ENCODE results near the gene ZNF14.
A peak's percentile ranks its signal among the peaks of the same experiment; 100 is the strongest.
"Not testable (repeated sequence)": the region's sequence is repeated elsewhere in the genome, so short reads cannot be mapped to it uniquely, and the experiment has no call there.

ZNF14 gene

DNA sequence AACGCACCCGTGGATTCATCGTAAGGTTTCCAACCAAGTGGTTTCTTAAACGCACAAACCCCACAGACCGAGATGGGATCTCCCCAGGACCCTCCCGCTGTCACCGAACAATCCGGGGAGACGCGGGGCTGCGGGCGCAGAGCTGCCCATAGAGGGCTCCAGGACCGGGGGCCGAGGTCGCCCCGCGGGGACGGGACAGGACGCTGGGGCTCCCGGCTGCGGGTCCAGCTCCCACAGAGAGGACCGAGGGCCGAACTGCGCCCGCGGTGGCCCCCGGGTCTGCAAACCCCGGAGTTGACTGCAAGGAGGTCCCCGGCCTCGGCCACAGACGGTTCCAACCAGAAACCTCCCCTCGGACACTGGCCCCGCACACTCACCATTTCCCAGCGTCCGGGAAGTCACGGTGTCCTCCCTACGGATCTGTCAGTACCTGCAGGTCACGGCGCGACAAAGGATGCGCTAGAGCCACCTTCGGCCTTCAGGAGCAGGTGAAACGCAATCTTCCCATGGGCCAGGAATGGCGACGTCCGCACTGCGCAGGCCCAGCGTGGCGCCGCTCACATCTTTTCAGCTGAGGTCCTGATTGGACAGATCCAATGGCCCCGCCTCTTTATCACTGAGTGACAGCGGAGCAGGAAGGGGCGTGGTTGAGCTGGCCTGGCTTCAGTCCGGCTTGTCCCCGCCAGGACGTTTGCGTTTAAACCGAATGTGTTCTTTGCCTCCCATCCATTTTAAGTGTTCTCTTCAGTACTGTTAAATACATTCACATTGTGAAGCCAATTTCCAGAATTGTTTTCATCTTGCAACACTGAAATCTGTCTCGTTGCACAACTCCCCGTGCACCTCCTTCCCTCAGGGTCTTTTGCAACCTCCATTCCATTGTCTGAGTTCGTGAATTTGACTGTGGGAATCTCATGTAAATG lies at the start of gene ZNF14:
Gene ZNF14 (minus strand): TSS at position 534 of the 923 bp plus-strand sequence. CDS start 154 bp downstream, at position 380.
- DNase-seq (ENCODE audit: low read depth), result peak; percentile 85

DNA sequence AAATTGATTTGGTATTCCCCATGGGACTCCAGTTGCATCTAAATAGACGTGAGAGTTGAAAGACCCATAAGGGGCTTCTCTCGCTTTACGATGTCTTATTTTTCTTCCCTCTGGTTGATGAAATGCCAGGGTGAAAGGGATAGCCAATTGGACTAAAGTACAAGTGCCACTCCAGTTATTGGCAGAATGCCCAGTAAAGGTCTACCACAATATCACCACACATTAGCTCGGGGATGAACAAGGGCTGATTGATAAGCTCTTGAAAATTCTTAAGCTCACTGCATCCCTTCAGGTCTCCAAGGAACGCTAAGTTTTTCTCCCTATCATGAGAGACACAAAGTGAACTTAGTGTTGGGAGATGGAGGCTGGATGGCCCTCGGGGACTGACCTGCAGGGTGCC lies 48.9 kb upstream of the ZNF14 start:
- DNase-seq (ENCODE audit: low read depth), result not testable (repeated sequence)

DNA sequence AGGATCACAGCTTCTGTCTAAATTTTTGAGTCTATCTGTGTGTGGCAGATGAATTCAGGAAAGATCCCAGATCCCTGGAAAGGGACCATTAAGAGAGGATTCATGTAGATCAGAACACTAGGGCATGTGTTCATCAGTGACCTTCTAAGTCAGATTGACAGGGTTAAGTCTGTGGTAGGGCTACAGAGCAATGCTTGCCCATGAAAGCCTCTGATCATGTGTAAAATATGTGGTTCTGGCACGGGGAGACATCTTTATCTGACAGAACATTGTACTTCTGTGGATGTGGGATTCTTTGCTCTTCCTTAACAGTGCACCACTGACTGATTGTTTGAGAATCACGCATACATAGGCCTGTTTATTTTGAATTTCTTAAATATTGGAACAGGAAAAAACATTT lies 45.8 kb upstream of the ZNF14 start:
- no peak for DNase-seq (ENCODE audit: low read depth)

DNA sequence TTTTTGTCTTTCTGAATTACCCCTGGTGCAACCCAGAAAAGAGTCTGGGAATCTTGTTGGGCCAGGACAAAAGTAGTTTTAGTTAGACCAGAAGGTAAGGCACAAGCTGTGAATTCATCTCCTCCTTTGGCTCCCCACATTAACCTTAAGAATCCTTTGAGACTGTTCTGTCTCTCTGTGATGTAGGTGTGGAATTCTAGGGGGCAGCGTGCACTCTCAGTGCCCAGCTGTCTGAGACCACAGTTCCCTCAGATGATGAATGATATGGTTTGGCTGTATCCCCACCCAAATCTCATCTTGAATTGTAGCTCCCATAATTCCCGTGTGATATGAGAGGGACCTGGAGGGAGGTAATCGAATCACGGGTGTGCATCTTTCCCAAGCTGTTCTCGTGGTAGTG lies 44.8 kb upstream of the ZNF14 start:
- DNase-seq (ENCODE audit: low read depth), result no peak

DNA sequence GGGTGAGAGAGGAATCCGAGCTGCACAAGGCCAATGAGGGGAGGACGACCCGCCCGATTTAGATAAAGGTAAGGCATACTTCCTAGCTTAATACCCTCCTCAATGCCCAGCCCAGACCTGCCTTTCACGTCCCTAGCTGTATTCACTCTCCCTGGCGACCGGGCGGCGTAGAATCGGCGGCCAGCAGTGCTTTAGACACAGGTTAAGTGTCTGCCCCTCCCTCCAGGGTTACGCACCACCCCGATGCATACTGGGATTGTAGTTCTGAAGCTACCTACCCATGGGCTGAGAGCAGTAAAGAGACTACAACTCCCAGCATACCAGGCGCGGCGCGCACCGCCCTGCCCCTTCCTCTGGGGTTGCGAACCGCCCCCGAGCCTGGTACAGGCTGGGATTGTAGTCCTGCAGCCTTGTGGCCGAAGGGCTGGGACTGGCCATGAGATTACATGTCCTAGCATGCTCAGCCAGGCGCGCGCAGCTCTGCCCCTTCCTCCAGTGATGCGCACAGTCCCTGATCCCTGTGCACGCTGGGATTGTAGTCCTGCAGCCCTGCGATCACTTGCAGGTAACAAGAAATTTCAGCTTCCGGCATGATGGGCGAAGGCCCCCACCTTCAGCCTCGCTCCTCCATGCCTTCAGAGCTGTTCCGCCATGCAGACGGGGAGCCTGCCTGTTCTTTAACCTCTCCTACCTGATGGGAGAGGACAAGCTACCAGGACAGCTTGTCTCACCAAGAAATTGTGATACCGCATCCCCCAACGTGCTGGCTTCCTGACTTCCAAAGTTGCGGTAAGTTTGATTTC lies 43.5 kb upstream of the ZNF14 start:
- peak; percentile 88 for DNase-seq (ENCODE audit: low read depth)

DNA sequence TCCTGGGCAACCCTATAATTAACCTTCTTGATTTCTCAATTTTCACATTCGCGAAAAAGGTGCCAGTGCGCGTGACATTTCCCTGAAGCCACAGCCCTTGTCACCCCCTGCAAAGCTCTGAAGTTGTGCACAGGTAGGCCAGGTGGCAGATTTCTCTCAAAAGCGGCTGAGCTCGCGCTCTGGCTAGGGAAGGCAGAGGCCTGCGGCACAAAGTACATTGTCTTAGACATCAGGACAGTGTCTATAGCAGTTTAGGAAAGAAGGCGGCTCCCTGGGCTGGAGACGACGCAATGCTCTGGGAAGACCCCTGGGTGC lies 42.9 kb upstream of the ZNF14 start:
- no peak for DNase-seq (ENCODE audit: low read depth)

DNA sequence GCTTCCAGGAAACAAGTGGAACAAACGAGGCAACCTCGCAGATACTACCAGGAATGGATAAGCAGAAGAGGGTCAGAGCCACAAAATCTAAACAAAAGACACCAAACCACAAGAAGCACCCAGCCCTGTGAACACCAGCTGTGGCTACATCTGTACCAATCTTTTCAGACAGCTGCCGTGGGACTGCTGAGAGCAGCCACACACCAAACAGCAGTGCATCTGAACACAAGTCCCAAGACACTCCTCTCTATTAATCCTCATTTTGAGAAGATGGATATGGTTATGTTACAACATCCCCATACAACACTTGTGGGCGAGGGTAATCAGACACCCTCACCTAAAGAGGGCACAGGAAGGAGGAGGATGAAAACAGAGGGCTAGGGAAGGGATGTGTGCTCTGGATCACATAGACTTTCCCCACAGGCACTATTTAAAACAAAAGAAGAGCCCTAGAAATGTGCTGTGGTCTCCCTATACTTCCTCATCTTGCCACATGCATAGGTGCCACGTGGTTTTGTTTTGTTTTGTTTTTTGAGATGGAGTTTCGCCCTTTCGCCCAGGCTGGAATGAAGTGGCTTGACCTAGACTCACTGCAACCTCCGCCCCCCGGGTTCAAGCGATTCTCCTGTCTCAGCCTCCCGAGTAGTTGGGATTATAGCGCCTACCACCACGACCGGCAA lies 41.6 kb upstream of the ZNF14 start:
- no peak for DNase-seq (ENCODE audit: low read depth)

DNA sequence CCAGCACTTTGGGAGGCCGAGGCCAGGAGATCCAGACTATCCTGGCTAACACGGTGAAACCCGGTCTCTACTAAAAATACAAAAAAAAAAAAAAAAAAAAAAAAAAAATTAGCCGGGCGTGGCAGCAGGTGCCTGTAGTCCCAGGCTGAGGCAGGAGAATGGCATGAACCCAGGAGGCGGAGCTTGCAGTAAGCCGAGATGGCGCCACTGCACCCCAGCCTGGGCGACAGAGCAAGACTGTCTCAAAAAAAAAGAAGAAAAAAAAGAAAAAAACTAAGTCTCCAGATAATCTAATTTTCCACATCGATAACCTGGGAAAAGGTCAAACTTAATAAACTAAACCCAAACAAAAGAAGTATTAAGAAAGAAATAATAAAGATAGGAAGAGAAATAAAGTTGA lies 39.1 kb upstream of the ZNF14 start:
- not testable (repeated sequence) for DNase-seq (ENCODE audit: low read depth)

DNA sequence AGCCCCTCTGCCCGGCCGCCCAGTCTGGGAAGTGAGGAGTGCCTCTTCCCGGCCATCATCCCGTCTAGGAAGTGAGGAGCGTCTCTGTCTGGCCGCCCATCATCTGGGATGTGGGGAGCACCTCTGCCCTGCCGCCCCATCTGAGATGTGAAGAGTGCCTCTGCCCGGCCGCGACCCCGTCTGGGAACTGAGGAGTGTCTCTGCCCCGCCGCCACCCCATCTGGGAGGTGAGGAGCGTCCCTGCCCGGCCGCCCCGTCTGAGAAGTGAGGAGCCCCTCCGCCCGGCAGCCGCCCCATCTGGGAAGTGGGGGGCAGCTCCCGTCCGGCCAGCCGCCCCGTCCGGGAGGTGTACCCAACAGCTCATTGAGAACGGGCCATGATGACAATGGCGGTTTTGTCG lies 37.1 kb upstream of the ZNF14 start:
- not testable (repeated sequence) for DNase-seq (ENCODE audit: low read depth)

DNA sequence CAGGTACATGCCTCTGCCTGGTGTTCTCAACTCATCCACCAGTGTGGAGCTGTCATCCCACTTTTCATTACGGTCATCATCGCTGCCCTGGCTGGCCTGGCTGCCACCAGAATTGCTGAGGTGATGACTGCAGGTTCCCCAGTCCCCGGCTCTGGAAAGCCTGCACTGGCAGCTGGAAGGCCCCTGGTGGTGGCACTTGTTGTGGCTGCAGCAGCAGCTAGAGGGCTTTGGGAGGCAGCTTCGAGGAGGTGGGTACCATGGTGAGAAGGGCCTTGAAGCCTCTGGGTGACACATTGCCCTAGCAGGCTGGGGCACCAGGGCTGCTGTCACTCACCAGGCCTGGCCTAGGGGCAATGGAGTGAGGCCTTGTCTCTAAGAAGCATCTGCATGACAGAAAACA lies 25.3 kb upstream of the ZNF14 start:
- no peak for DNase-seq (ENCODE audit: low read depth)

DNA sequence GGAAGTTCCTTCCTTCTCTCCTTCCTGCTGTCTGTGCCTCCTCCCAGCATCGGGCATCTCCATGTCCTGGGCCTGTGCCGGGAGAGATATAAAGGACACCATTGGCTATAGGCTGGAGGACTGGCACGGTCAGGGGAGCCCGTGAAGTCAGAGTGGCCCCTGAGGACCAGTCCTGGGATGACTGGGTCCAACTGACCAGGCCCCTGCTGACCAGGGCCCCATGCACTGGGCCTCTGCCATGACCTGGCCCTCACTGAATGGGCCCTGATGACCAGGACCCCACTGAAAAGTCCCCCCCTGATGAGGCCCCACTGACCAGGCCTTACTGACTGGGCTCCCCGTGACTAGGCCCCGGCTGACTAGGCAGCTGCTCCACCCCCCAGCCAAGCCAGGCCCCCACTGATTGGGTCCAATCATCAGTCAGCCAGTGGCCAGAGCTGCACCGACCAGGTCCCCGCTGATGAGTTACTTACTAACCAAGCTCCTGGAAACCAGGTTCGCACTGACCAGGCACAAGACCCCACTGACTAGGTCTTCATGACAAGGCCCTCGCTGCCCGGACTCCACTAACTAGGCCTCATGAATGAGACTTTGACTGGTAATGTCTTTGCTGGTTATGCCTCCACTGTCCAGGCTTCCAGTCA lies 20.0 kb upstream of the ZNF14 start:
- no peak for DNase-seq (ENCODE audit: low read depth)

DNA sequence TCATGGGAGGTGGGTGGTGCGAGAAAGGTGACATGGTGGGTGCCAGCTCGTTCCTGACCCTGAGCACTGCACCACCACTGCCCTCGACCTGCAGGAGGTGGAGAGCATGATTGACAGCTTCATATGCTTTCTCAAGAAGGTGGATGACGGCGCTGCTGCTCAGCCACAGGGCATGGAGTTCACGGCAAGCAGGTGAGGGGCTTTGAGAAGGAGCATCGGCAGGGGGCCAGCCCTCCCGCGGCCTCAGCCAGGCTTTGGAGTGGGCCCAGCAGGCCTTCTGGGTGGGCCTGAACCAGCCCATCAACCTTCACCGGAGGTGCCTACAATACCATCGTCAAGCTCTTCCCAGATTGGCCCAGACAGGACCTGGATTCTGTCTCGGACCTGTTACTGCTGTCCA lies 18.9 kb upstream of the ZNF14 start:
- no peak for DNase-seq (ENCODE audit: low read depth)

DNA sequence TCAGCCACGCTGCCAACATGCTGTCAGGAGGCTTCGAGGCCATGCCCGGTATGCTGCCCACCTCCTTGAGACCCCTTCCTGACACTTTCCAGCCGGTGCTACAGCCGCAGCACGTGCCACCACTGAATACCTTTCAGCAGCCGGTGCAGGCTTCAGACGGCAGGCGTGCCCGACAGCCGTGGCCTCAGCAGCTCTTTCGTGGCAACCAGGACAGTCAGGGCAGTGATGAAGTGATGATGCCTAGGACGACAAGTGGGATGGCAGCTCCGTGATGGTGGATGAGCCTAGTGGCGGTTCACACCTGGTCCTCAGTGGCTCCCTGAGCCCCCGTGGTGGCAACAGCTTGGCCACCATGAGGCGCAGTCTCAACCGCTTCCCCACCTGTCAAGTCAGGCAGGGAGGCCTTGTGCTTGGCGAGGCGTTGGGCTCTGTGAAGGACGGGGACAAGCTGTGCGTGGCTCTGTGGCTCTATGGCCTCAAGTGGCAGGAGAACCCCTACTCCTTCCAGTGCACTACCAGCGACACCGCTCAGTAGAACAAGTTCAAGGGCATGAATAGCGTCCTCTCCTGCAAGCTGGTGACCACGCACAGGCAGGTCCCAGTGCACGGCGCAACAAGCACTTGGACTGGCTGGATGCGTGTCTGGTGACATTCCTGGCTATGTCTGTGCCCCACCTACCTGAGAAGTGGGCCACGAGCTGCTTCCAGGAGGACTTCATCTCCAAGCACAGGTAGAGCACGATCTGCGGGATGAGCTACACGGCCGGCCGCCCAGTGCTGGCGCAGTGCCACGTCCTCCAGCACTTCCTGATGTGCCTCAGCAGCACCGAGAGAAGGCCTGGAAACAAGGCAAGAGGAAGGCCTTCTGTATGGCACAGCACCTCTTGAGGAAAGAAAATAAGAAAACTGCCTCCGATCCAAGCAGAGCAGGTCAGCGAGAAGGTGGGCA lies 18.2 kb upstream of the ZNF14 start:
- no peak for DNase-seq (ENCODE audit: low read depth)

DNA sequence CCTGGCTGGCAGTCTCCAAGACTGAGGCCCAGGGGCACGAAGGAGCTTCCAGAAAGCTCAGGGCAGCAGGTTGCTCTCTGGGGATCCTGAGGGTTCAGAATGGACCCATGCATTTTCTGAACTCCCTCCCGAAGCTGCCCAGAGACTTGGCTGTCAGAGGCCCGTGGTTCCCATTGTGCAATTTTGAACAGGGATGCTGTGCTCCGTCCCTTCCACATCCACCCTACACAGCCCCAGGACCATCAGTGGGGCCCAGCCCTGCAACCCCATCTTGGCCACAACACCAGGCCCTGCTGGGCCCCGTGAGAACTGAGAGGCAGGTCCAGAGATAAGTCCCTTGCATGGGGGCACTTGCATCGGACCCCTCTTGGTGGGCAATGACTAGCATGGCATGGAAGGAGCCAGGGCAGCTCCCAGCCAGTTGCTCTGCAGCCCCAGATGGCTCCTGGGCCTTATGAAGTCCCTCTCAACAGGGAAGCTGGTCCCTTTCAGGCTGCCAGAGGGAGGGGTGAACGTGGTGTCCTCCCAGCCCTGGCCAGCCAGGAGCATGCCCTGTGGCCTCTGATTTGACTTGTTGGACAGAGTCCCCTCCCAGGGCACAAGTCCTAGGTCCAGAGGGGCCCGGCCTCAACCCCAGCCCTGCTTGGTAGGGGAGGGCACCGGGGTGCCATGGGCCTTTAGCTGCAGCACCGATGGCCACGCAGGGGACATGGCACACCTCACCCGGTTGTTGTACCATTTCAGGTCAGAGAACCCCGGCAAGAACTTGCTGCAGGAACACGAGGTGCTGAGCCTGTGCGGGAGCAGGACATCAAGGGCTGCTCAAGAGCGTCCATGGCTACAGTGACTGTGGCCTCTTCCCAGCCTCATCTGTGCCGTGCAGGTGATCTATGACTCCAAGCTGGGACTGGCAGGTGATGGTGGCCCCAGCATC lies 17.3 kb upstream of the ZNF14 start:
- DNase-seq (ENCODE audit: low read depth), result no peak

DNA sequence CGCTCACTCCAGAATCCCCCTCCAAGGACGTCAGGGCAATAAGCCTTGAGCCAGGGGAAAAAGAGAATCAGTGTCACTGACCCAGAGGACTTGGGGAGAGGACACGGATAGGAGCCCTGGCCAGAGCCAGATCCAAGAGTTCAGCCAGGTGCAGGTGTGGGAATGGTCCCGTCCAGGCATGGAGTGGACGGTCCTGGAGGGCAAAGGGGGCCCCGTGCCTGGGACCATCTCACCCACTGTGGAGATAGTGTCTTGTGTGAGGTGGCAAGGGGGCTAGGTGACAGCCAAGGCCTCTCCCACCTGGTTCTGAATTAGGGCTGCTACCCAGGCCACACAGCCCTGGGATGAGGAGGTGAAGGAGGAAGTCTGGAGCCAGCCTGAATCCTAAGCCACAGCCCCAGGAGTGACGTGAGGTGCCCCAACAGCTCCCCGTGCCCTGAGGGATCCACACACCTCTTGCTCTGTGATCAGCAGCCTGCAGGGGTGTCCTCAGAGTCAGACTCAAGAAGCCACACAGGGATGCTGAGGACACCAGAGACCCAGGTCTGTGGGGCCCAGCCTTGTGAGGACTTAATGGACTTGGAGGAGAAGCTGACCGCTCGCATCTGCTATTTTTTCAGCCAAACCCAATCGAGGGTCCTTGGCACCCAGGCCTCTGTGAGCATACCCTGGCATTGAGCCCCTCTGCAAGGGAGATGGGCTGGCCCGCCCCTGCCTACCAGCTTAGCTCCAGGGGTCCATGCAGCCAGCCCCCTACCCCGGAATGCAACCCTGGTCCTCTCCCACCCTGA lies 16.4 kb upstream of the ZNF14 start:
- no peak for DNase-seq (ENCODE audit: low read depth)

DNA sequence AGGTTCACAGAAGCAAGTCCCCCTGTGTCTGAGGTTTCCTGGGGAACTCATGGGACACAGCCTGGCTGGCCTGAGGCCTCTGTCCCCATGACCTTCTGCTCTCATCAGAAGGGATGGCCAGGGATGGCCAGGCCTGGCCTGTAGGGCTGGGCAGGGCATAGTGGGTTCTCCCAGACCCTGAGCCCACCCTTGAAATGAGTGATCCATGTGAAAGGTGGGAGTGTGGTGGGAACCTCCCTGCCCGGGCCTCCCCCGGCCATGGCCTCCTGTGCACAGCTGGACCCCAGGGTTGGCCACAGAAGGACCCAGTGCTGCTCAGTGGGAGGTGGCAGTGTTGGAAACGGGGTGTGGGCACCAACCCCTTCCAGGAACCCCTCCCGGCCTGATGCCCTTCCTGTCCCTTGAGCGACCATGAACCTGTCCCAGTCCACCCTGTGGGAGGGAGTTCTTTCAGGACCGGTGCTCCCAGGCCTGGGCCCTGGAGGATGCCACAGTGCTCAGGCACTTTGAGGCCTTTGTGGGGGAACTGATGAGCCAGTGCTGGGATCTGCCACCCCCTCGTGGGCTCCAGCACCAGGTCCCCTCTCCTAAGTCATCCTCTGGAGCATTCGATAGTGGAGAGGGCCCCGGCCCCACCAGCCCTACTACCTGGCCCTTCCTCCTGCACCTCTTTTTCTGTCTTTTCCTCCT lies 15.5 kb upstream of the ZNF14 start:
- no peak for DNase-seq (ENCODE audit: low read depth)

DNA sequence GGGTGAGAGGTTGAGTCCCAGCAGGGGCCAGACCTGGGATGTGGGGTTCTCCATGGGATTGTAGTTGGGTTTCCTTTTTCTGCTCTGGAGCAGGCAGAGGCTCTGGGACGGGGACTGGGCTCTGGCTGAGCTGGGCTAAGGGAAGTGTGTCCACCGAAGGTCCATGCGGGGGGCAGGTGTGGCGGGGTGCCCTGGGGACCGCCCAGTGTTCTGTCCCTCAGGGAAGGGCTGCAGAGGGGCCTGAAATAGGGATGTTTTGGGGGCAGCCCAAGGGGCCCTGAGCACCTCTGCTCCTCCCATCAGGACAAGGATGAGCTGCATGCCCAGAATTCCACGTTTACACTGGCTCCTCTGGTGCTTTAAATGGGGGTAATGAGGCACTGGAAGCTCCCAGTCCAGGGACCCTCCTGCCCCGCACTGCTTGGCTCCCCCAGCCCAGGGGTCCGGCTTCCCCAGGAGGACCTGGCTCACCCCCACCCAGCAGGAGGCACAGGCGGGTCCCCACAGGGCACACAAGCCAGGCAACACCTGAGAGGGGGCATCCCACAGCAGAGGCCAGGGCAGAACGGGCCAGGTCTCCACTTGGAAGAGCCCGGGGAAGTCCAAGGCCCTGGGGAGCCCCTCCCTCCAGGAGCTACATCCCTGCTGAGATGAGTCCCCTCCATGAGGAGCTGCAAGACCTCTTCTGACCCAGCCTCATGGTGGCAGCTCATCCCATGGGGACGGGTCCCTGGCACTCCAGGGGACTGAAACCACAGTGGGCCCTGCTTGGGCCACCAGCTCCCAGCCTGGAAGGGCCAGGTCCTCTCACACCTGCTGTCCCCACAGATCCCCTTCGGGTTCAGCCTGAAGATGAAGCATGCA lies 14.7 kb upstream of the ZNF14 start:
- no peak for DNase-seq (ENCODE audit: low read depth)
